Breast epithelium (tissue), 4 donors: ENCODE results near the gene LAMC2. TPM values are rescaled to one million over a fixed set of nuclear protein-coding genes. Genes with fewer than 3 reads are reported as not detected.

Experiments
- DNase-seq, 2 donors: peaks; one replicate each; pipeline ENCODE4 v3.0.0-alpha.2; 2019; ENCODE audit warnings: low spot score in 2 of 2
- H3K27ac ChIP-seq, 2 donors: fragments of 200-600 bp; sonication (generic) in 1 of 2; one replicate each; pipeline ENCODE4 v1.5.1; 2016 to 2019; ENCODE audit warnings: mild to moderate bottlenecking in 1 of 2
- H3K27me3 ChIP-seq, 2 donors: fragments of 200-600 bp; sonication (generic) in 1 of 2; one replicate each; pipeline versions ENCODE4 v1.5.1 to v1.6.0; 2017 to 2019; ENCODE audit warnings: control low read depth in 1 of 2, mild to moderate bottlenecking in 1 of 2
- H3K36me3 ChIP-seq: fragments of 200-600 bp; one replicate; pipeline ENCODE4 v1.5.1; 2019
- H3K4me1 ChIP-seq, 2 donors: fragments of 200-600 bp; sonication (generic); one replicate each; pipeline ENCODE4 v1.5.1; 2016 to 2019; ENCODE audit warnings: control low read depth in 1 of 2
- H3K4me3 ChIP-seq, 3 donors: fragments of 200-600 bp; sonication (generic); 1 replicate in 2 of 3; 2 replicates in 1 of 3; pipeline ENCODE4 v1.5.1; 2016 to 2019; ENCODE audit warnings: mild to moderate bottlenecking in 3 of 3, moderate library complexity in 2 of 3
- H3K9me3 ChIP-seq, 2 donors: fragments of 200-600 bp; sonication (generic) in 1 of 2; one replicate each; pipeline ENCODE4 v1.5.1; 2016 to 2019; ENCODE audit warnings: control low read depth in 1 of 2
- POLR2A ChIP-seq: fragments of 450-650 bp; IDR thresholded peaks from one replicate; pipeline ENCODE4 v1.6.1; 2016; ENCODE audit warnings: antibody characterized with exemption, mild to moderate bottlenecking, moderate library complexity
- POLR2AphosphoS5 ChIP-seq, 3 donors: sonication (generic); formaldehyde crosslinking; IDR thresholded peaks; one replicate each; pipeline ENCODE4 v1.6.1; 2017; ENCODE audit warnings: antibody characterized with exemption in 3 of 3
- intact Hi-C: fragments of 100-400 bp; cut with DNase I; formaldehyde crosslinking; loops from one replicate; pipeline ENCODE4 v1.15.1; 2023; ENCODE audit warnings: low total_unique reads
- total RNA-seq, 3 donors: library from RNA; depleted of rRNA; stranded (reverse); fragments of >200 nt; gene quantifications; one replicate each; pipeline ENCODE4 v1.1.0, GENCODE V29; 2016
- TF ChIP-seq, protein P1 (sequence below), 3 donors: fragments of 450-650 bp; IDR thresholded peaks; one replicate each; pipeline ENCODE4 v1.5.1; 2016 to 2017; ENCODE audit warnings: antibody characterized with exemption in 3 of 3, mild to moderate bottlenecking in 3 of 3, moderate library complexity in 3 of 3

Gene LAMC2
- total RNA-seq, 3 donors from 2014 or later = 3.0 to 20.3 (median 16.4) TPM

DNA sequence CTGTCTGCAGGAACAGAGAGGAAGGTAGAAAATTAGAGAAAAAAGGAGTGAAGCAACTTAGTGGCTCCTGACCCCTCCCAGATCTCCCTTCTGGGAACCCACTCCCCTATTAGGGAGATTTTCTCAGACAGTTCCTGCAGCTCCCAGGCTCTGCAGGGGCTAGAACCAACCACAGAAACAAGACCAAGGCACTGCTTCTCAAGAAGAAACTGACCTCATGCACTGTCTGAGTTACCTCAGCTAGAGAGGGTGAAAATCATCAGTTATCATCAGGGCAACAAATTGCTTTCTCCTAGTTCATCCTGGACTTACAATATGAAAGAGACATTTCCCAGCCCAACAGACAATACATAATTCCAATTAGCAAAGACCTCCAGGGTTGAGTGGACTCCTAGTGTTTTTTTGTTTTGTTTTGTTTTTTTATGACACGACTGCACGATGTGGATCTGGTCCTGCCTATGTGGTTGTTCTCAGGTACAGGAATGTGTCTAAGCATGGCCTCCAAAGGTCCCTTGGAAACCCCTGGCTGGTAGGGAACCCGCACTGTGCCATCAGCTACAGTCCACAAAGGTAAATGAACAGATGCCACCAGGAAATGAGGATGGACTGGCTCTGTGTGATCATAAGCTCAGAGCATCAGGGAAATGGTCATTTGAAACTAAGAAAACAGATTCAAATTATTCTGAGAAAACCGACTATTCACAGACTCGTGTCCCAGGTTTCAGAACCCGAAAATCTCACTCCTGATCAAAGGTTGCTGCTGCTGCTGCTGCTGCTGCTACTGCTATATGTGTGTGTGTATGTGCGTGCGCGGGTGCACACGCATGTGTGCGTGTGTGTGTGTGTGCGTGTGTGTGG lies 65.3 kb downstream of the LAMC2 start:
- no peaks in the 10 kb centered on the region for H3K27me3 ChIP-seq
- no peak overlapping the region for H3K27ac ChIP-seq
- intact Hi-C loops = no loop called here
- no peak for DNase-seq
- no peaks in the 10 kb centered on the region for H3K4me1 ChIP-seq
- peaks cover 0 to 5% of the 10 kb centered on the region in 2 donors for H3K9me3 ChIP-seq
- no peak overlapping the region for H3K4me3 ChIP-seq
- TF ChIP-seq, protein P1, sequence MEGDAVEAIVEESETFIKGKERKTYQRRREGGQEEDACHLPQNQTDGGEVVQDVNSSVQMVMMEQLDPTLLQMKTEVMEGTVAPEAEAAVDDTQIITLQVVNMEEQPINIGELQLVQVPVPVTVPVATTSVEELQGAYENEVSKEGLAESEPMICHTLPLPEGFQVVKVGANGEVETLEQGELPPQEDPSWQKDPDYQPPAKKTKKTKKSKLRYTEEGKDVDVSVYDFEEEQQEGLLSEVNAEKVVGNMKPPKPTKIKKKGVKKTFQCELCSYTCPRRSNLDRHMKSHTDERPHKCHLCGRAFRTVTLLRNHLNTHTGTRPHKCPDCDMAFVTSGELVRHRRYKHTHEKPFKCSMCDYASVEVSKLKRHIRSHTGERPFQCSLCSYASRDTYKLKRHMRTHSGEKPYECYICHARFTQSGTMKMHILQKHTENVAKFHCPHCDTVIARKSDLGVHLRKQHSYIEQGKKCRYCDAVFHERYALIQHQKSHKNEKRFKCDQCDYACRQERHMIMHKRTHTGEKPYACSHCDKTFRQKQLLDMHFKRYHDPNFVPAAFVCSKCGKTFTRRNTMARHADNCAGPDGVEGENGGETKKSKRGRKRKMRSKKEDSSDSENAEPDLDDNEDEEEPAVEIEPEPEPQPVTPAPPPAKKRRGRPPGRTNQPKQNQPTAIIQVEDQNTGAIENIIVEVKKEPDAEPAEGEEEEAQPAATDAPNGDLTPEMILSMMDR (IDR thresholded peaks at IDR 0.05) = no peak
- TF ChIP-seq POLR2A (no peak), POLR2AphosphoS5 (IDR thresholded peaks at IDR 0.05) (no peak)
- H3K36me3 ChIP-seq = no peaks in the 10 kb centered on the region

DNA sequence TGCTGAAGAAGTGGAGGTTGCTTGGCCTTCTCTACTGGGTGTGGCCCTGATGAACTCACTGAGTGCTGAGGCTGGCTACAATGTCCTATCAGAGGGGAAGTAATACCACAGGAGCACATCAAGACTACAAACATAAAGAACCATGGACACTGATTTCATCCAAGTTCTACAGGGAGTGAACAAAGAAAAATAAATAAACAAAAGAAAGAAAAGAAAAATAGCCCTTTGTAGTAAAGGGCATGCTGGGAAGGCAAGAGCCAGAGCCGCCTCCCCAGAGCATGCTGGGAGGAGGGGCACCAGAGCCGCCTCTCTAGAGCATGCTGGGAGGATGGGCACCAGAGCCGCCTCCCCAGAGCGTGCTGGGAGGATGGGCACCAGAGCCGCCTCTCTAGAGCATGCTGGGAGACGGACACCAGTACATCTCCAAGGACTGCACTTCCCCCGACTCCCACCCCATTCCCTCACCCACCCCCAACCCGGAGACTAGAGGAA lies 65.9 kb downstream of the LAMC2 start:
- no peak for DNase-seq
- Histone ChIP-seq H3K9me3 (peaks cover 0 to 5% of the 10 kb centered on the region in 2 donors), H3K4me3 (no peak overlapping the region), H3K36me3 (no peaks in the 10 kb centered on the region), H3K27ac (no peak overlapping the region), H3K27me3 (no peaks in the 10 kb centered on the region), H3K4me1 (no peaks in the 10 kb centered on the region)
- intact Hi-C loops = loop anchor here (2.0 kb wide), 1 partner anchor 79 kb away; no protein-coding TSS in a partner anchor
- TF ChIP-seq POLR2A (no peak), POLR2AphosphoS5 (IDR thresholded peaks at IDR 0.05) (no peak)
- TF ChIP-seq, protein P1 (IDR thresholded peaks at IDR 0.05) = no peak

DNA sequence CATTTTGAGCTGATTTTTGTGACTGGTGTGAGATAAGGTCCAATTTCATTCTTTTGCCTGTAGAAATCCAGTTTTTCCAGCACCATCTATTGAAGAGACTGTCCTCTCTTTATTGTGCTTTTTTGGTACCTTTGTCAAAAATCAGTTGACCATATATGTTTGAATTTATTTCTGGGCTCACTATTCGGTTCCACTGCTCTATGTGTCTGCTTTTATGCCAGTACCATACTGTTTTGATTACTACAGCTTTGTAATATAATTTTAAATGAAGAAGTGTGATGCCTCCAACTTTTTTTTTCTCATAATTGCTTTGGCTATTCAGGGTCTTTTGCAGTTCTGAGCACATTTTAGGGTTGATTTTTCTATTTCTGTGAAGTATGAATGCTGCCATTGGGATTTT lies 69.0 kb downstream of the LAMC2 start:
- Histone ChIP-seq H3K27ac (no peak overlapping the region), H3K9me3 (peaks cover 0 to 5% of the 10 kb centered on the region in 2 donors), H3K36me3 (no peaks in the 10 kb centered on the region), H3K4me1 (no peaks in the 10 kb centered on the region), H3K27me3 (no peaks in the 10 kb centered on the region), H3K4me3 (no peak overlapping the region)
- intact Hi-C loops = no loop called here
- no peak for DNase-seq
- TF ChIP-seq POLR2A = no peak
- TF ChIP-seq POLR2AphosphoS5 (IDR thresholded peaks at IDR 0.05) = no peak
- TF ChIP-seq, protein P1 (IDR thresholded peaks at IDR 0.05) = no peak

DNA sequence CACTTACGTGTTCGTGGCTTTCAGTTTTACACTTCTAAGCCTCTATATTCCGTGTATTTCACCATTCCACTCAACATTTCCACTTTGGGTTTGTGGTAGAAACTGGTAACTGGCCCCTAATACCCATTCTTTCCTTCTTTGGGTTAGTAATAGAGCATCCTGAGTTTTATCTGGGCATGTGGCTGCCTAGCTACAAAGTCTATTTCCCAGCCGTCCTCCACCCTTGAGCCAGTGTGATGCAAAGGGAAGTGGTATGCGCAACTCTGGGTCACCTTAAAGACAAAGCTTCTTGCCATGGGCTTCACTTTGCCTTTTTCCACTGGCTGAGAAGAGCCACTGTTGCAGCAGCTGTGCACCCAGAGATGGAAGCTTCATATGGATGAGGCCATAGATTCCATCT lies 73.9 kb downstream of the LAMC2 start:
- Histone ChIP-seq H3K4me1 (no peaks in the 10 kb centered on the region), H3K9me3 (peaks cover 0 to 3% of the 10 kb centered on the region in 2 donors), H3K4me3 (no peak overlapping the region), H3K27ac (no peak overlapping the region), H3K36me3 (no peaks in the 10 kb centered on the region), H3K27me3 (no peaks in the 10 kb centered on the region)
- intact Hi-C loops = no loop called here
- TF ChIP-seq, protein P1 (IDR thresholded peaks at IDR 0.05) = no peak
- no peak for TF ChIP-seq POLR2A
- TF ChIP-seq POLR2AphosphoS5 (IDR thresholded peaks at IDR 0.05) = no peak
- DNase-seq = no peak

DNA sequence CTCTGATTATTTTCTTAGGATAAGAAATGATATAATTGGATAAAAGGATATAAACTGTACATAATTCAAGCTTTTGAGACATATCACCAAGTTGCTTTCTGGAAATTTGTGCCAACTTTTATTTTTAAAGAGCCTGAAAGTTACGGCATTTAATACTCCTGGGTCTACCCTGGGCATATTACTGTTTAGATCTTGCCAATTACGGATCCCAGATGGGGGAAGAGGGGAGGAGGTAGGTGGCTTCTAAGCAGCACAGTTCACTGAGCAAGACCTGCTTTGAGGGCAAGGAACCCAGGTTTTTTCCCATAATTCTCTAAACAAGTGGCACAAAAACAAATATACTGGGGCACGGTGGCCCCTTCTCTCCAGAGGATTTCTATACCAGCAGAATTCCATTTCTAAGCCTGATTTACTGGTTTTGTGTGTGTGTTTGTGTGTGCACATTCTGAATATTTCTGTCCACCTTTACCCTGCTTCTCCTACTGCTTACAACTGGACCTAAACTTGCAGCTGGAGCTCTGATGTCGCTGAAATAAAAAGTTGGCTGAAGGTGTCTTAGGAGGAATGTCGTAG lies 76.7 kb downstream of the LAMC2 start:
- TF ChIP-seq POLR2A = no peak
- Histone ChIP-seq H3K9me3 (no peaks in the 10 kb centered on the region), H3K4me3 (no peak overlapping the region), H3K27ac (no peak overlapping the region), H3K4me1 (no peaks in the 10 kb centered on the region), H3K36me3 (no peaks in the 10 kb centered on the region), H3K27me3 (no peaks in the 10 kb centered on the region)
- intact Hi-C loops = no loop called here
- DNase-seq = no peak
